HL-60 (cell line): Measurements from ENCODE around the gene KIDINS220.
A peak's percentile ranks its signal among the peaks of the same experiment; 100 is the strongest.

Experiments used
- DNase-seq, 2 experiments: peaks; one replicate each; pipeline ENCODE4 v3.0.0-alpha.2; 2010 to 2020; ENCODE audit warnings: low read depth in 1 of 2, low spot score in 1 of 2
- H3K27ac ChIP-seq: fragments of 250-450 bp; sonication (Bioruptor Pico); replicated peaks from 2 replicates; pipeline ENCODE4 v1.5.1; 2020; ENCODE audit warnings: mild to moderate bottlenecking, moderate library complexity
- H3K27me3 ChIP-seq: fragments of 250-450 bp; sonication (Bioruptor Pico); 2 replicates; pipeline ENCODE4 v1.5.1; 2021; ENCODE audit warnings: mild to moderate bottlenecking, moderate library complexity; ENCODE audit not compliant: insufficient read depth, poor library complexity, severe bottlenecking
- H3K4me3 ChIP-seq: replicated peaks from 2 replicates; pipeline ENCODE4 v1.5.1; 2011; ENCODE audit warnings: mild to moderate bottlenecking, control low read depth, low read length; ENCODE audit not compliant: insufficient read depth
- GABPA ChIP-seq: IDR thresholded peaks from 2 replicates; pipeline ENCODE4 v1.6.1; 2012; ENCODE audit warnings: low read depth
- POLR2AphosphoS5 ChIP-seq: IDR thresholded peaks from 2 replicates; pipeline ENCODE4 v1.6.1; 2012; ENCODE audit warnings: low read depth
- SPI1 ChIP-seq: IDR thresholded peaks from 2 replicates; pipeline ENCODE4 v1.6.1; 2012; ENCODE audit warnings: low read depth, mild to moderate bottlenecking, borderline replicate concordance
- TF ChIP-seq, protein P1 (sequence below): IDR thresholded peaks from one replicate; pipeline ENCODE4 v1.5.1; 2011; ENCODE audit warnings: low read length, control low read depth, inconsistent platforms; ENCODE audit not compliant: insufficient read depth
- TF ChIP-seq, protein P2 (sequence below): IDR thresholded peaks from 2 replicates; pipeline ENCODE4 v1.6.1; 2012; ENCODE audit warnings: low read depth; ENCODE audit not compliant: insufficient replicate concordance

KIDINS220 gene

DNA sequence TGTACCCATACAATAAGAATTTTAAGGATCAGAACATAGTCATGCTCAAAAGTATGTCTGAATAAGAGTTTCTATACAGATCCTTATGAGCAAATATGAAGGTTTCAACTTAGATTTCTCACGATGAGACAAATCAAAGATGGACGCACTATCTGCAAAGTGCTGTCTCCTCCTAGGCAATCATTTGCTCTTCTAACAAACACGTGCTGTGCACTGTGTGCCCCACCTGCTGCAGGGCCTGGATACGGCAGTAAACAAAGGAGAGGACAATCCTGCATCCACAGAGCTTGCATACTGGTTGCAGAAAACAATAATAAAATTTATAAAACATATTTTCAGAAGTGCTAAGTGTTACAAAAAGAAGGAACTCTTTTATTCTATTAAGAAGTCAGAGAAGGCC lies 39.9 kb upstream of the KIDINS220 start:
- Histone ChIP-seq H3K27ac (no peak overlapping the region), H3K27me3 (peaks cover 3% of the 10 kb centered on the region), H3K4me3 (no peak overlapping the region)
- no peak for DNase-seq
- TF ChIP-seq GABPA (no peak), POLR2AphosphoS5 (no peak), SPI1 (no peak)
- TF ChIP-seq, protein P1, sequence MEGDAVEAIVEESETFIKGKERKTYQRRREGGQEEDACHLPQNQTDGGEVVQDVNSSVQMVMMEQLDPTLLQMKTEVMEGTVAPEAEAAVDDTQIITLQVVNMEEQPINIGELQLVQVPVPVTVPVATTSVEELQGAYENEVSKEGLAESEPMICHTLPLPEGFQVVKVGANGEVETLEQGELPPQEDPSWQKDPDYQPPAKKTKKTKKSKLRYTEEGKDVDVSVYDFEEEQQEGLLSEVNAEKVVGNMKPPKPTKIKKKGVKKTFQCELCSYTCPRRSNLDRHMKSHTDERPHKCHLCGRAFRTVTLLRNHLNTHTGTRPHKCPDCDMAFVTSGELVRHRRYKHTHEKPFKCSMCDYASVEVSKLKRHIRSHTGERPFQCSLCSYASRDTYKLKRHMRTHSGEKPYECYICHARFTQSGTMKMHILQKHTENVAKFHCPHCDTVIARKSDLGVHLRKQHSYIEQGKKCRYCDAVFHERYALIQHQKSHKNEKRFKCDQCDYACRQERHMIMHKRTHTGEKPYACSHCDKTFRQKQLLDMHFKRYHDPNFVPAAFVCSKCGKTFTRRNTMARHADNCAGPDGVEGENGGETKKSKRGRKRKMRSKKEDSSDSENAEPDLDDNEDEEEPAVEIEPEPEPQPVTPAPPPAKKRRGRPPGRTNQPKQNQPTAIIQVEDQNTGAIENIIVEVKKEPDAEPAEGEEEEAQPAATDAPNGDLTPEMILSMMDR, result no peak
- TF ChIP-seq, protein P2, sequence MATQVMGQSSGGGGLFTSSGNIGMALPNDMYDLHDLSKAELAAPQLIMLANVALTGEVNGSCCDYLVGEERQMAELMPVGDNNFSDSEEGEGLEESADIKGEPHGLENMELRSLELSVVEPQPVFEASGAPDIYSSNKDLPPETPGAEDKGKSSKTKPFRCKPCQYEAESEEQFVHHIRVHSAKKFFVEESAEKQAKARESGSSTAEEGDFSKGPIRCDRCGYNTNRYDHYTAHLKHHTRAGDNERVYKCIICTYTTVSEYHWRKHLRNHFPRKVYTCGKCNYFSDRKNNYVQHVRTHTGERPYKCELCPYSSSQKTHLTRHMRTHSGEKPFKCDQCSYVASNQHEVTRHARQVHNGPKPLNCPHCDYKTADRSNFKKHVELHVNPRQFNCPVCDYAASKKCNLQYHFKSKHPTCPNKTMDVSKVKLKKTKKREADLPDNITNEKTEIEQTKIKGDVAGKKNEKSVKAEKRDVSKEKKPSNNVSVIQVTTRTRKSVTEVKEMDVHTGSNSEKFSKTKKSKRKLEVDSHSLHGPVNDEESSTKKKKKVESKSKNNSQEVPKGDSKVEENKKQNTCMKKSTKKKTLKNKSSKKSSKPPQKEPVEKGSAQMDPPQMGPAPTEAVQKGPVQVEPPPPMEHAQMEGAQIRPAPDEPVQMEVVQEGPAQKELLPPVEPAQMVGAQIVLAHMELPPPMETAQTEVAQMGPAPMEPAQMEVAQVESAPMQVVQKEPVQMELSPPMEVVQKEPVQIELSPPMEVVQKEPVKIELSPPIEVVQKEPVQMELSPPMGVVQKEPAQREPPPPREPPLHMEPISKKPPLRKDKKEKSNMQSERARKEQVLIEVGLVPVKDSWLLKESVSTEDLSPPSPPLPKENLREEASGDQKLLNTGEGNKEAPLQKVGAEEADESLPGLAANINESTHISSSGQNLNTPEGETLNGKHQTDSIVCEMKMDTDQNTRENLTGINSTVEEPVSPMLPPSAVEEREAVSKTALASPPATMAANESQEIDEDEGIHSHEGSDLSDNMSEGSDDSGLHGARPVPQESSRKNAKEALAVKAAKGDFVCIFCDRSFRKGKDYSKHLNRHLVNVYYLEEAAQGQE, result no peak

DNA sequence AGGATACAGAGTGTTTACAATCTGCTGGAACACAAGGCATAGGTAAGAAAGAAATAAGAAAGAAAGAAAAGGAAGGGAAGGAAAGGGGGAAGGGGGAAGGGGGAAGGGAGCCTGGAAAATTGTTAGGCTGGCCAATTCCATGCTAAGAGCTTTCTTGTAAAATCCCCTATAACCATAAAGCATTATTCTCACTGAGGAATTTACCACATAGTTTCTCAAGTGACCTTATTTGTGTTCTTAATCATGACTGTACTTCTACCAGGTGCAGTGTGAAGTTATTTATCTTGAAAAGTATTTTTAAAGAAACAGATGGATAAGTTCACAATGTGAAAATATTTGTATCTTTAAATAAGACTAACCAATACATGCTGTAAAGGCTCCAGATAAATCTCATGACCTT lies 39.2 kb upstream of the KIDINS220 start:
- DNase-seq, result no peak
- Histone ChIP-seq H3K27me3 (peaks cover 3% of the 10 kb centered on the region), H3K27ac (no peak overlapping the region), H3K4me3 (no peak overlapping the region)
- TF ChIP-seq, protein P1, result no peak
- TF ChIP-seq, protein P2, result no peak
- TF ChIP-seq POLR2AphosphoS5, result no peak
- TF ChIP-seq SPI1, result no peak
- TF ChIP-seq GABPA, result no peak

DNA sequence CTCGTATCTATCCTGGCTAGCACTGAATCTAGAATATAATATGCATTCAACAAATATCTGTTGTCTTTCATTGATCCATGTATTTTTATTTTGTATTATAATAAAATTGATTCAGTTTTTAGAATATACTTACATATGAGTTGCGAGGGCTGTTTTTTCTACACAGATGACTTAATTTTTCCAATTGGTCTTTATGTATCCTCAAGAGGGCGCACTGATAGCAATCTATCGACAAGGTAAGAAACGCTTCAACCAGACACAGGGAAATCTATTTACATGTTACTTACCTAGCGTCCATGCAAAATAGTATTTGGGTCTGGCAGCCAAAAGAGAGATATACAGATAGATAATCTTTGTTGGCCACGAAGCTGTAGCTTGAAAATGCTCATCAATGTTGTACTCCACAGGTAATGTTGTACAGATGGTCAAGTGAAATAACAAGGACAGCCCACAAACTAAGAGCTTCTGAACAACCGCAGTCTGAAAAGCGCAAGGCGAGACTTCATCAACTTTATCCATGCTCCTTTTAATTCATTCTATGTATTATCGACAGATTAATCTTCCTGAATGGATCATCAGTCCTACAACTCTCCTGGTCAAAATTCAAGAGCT lies 35.5 kb upstream of the KIDINS220 start:
- peak; percentile 16 to 24 for DNase-seq
- Histone ChIP-seq H3K27ac (no peak overlapping the region), H3K27me3 (peaks cover 6% of the 10 kb centered on the region), H3K4me3 (no peak overlapping the region)
- TF ChIP-seq, protein P1, result peak; percentile 22
- TF ChIP-seq SPI1, result no peak

DNA sequence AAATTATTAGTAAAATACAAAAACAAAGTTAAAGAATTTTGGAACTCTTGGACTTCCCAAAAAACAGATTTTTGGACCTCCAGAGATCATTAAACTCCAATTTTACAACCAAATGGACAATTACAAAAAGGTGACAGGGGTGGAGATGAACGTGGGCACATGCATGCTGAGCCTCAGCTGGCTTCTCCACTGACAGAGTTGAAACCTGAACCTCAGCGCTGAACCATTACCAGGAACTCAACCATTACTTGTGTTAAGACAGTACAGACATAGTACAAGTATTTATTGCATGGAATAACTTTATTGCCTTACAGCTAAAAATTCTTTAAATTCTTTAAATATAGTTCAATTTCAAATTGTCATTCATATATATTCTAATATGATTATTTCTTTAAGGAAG lies 33.0 kb upstream of the KIDINS220 start:
- no peak for DNase-seq
- TF ChIP-seq, protein P1, result no peak
- TF ChIP-seq, protein P2, result no peak
- TF ChIP-seq SPI1, result no peak
- no peak for TF ChIP-seq POLR2AphosphoS5
- TF ChIP-seq GABPA, result no peak
- H3K27me3 ChIP-seq, result peaks cover 6% of the 10 kb centered on the region
- no peak overlapping the region for H3K27ac ChIP-seq
- no peak overlapping the region for H3K4me3 ChIP-seq
